ENCODE results near the gene ANK2.
"Not testable (repeated sequence)": the region's sequence is repeated elsewhere in the genome, so short reads cannot be mapped to it uniquely, and the experiment has no call there.

The ANK2 gene

GRCh38 chr4:113179996-113180395 lies 130.5 kb downstream of the ANK2 start:
- Histone ChIP-seq H3K79me2 (ENCODE audit: insufficient read depth, low read length) (no peaks in the 10 kb centered on the region), H3K4me3 (ENCODE audit: low read length, poor library complexity, severe bottlenecking) (no peak overlapping the region), H2AFZ (ENCODE audit: low read length) (no peak overlapping the region), H3K9me3 (ENCODE audit: insufficient read depth, low read depth, low read length) (no peaks in the 10 kb centered on the region), H3K9ac (ENCODE audit: low read depth, low read length, poor library complexity, severe bottlenecking) (no peak overlapping the region), H3K4me1 (ENCODE audit: insufficient read depth, low read length, poor library complexity, severe bottlenecking) (no peaks in the 10 kb centered on the region), H3K36me3 (ENCODE audit: insufficient read depth, low read length) (no peaks in the 10 kb centered on the region), H3K27me3 (ENCODE audit: insufficient read depth, low read length, poor library complexity, severe bottlenecking) (no peaks in the 10 kb centered on the region), H3K9me2 (replicated peaks; ENCODE audit: low read depth, low read length) (no peaks in the 10 kb centered on the region), H4K20me1 (ENCODE audit: insufficient read depth, low read length, poor library complexity, severe bottlenecking) (no peaks in the 10 kb centered on the region), H3K4me2 (ENCODE audit: low read depth, low read length, poor library complexity, severe bottlenecking) (no peak overlapping the region), H3F3A (ENCODE audit: low read depth) (no peaks in the 10 kb centered on the region)
- TF ChIP-seq EZH2phosphoT487 (IDR thresholded peaks at IDR 0.05; ENCODE audit: borderline replicate concordance) (no peak), CTCF (conservative IDR thresholded peaks at IDR 0.05; ENCODE audit: low read length) (no peak)

- Histone ChIP-seq H3K9me2 (replicated peaks; ENCODE audit: low read depth, low read length) (no peaks in the 10 kb centered on the region), H3K9ac (ENCODE audit: low read depth, low read length, poor library complexity, severe bottlenecking) (no peak overlapping the region), H2AFZ (ENCODE audit: low read length) (no peak overlapping the region), H3K9me3 (ENCODE audit: insufficient read depth, low read depth, low read length) (no peaks in the 10 kb centered on the region), H3F3A (ENCODE audit: low read depth) (no peaks in the 10 kb centered on the region), H4K20me1 (ENCODE audit: insufficient read depth, low read length, poor library complexity, severe bottlenecking) (no peaks in the 10 kb centered on the region), H3K4me3 (ENCODE audit: low read length, poor library complexity, severe bottlenecking) (no peak overlapping the region), H3K4me1 (ENCODE audit: insufficient read depth, low read length, poor library complexity, severe bottlenecking) (no peaks in the 10 kb centered on the region), H3K79me2 (ENCODE audit: insufficient read depth, low read length) (no peaks in the 10 kb centered on the region), H3K36me3 (ENCODE audit: insufficient read depth, low read length) (no peaks in the 10 kb centered on the region), H3K27me3 (ENCODE audit: insufficient read depth, low read length, poor library complexity, severe bottlenecking) (no peaks in the 10 kb centered on the region), H3K4me2 (ENCODE audit: low read depth, low read length, poor library complexity, severe bottlenecking) (no peak overlapping the region)
- TF ChIP-seq CTCF (conservative IDR thresholded peaks at IDR 0.05; ENCODE audit: low read length) (no peak), EZH2phosphoT487 (IDR thresholded peaks at IDR 0.05; ENCODE audit: borderline replicate concordance) (no peak)
These were observed 132.0 kb downstream of the ANK2 start for GRCh38 chr4:113181289-113182007.

DNA sequence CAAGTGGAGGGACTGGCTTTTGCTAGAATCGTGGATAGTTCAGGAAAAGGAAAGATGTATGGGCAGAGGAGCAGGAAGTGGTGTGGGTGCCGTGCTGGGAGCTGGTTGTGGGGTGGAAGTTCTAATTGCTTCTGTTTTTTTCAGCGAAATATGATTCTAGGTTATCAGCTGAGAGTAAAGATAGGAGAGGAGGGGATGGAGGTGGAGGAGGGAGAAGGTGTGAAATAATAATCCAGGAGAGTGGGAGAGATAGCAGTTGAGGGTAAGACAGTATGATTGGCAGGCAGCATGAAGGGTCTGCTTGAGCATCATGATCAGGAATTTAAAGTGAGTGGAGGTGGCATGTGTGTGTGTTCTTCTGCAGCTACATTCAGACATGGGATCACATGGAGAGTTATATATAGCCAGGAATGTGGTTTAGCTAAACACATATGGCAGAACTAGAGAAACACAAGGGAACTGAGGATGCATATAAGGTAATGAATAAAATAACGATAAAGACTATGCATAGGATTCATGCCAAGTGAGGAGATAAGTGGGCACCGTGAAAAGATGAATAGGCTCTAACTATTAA lies 133.7 kb downstream of the ANK2 start:
- TF ChIP-seq EZH2phosphoT487 (IDR thresholded peaks at IDR 0.05; ENCODE audit: borderline replicate concordance): no peak
- no peak for TF ChIP-seq CTCF (conservative IDR thresholded peaks at IDR 0.05; ENCODE audit: low read length)

GRCh38 chr4:113186220-113186619 lies 136.8 kb downstream of the ANK2 start:
- H4K20me1 ChIP-seq (ENCODE audit: insufficient read depth, low read length, poor library complexity, severe bottlenecking); H3K4me2 ChIP-seq (ENCODE audit: low read depth, low read length, poor library complexity, severe bottlenecking); H3K9me3 ChIP-seq (ENCODE audit: insufficient read depth, low read depth, low read length); H3K4me1 ChIP-seq (ENCODE audit: insufficient read depth, low read length, poor library complexity, severe bottlenecking); H3F3A ChIP-seq (ENCODE audit: low read depth); H3K36me3 ChIP-seq (ENCODE audit: insufficient read depth, low read length); H3K79me2 ChIP-seq (ENCODE audit: insufficient read depth, low read length); H2AFZ ChIP-seq (ENCODE audit: low read length); H3K27me3 ChIP-seq (ENCODE audit: insufficient read depth, low read length, poor library complexity, severe bottlenecking); H3K4me3 ChIP-seq (ENCODE audit: low read length, poor library complexity, severe bottlenecking); H3K9me2 ChIP-seq (replicated peaks; ENCODE audit: low read depth, low read length); H3K9ac ChIP-seq (ENCODE audit: low read depth, low read length, poor library complexity, severe bottlenecking): not testable (repeated sequence)

More for the DNA sequence above, 133.7 kb downstream of the ANK2 start:
- no peaks in the 10 kb centered on the region for H3K9me3 ChIP-seq (ENCODE audit: insufficient read depth, low read depth, low read length)
- no peaks in the 10 kb centered on the region for H3K4me1 ChIP-seq (ENCODE audit: insufficient read depth, low read length, poor library complexity, severe bottlenecking)
- no peaks in the 10 kb centered on the region for H3K36me3 ChIP-seq (ENCODE audit: insufficient read depth, low read length)
- H2AFZ ChIP-seq (ENCODE audit: low read length): no peak overlapping the region
- H3F3A ChIP-seq (ENCODE audit: low read depth): no peaks in the 10 kb centered on the region
- H4K20me1 ChIP-seq (ENCODE audit: insufficient read depth, low read length, poor library complexity, severe bottlenecking): no peaks in the 10 kb centered on the region
- H3K9ac ChIP-seq (ENCODE audit: low read depth, low read length, poor library complexity, severe bottlenecking): no peak overlapping the region
- H3K4me2 ChIP-seq (ENCODE audit: low read depth, low read length, poor library complexity, severe bottlenecking): no peak overlapping the region
- no peaks in the 10 kb centered on the region for H3K79me2 ChIP-seq (ENCODE audit: insufficient read depth, low read length)
- no peaks in the 10 kb centered on the region for H3K27me3 ChIP-seq (ENCODE audit: insufficient read depth, low read length, poor library complexity, severe bottlenecking)
- no peak overlapping the region for H3K4me3 ChIP-seq (ENCODE audit: low read length, poor library complexity, severe bottlenecking)
- no peaks in the 10 kb centered on the region for H3K9me2 ChIP-seq (replicated peaks; ENCODE audit: low read depth, low read length)

Data from Loucy (cell line).